SK-N-MC (cell line): ENCODE results near the gene RPL3.

ENCODE experiments used
- EZH2 ChIP-seq: fragments of 200-600 bp; sonication (generic); IDR thresholded peaks from one replicate; pipeline ENCODE4 v1.6.1; 2017; ENCODE audit warnings: antibody characterized with exemption
- POLR2AphosphoS5 ChIP-seq: IDR thresholded peaks from 2 replicates; pipeline ENCODE4 v1.6.1; 2012; ENCODE audit warnings: mild to moderate bottlenecking, low read depth, low read length, borderline replicate concordance

DNA sequence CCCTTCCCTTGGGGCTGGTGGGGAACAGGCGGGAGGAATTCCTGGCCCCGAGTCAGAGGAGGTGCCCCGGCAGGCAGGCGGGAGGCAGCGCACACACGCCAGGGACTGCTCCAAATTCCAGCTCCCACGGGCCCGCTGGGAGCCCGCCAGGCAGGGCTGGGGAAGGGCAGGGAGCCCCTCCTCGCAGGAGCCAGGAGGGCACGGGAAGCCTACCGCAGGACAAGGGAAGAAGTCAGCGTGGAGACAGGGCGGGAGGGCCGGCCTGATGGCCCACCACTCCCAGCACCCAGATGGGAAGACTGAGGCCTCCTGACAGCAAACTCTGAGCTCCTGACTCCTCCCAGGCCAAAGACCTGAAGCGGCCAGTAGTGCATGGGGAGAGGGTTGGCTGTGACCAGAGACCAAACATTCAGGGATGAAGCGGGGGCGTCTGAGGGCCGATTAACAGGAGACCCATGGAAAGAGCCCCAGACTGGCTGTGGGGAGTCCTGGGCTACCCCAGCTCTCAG lies 22.4 kb downstream of the RPL3 start:
- TF ChIP-seq EZH2 (no peak), POLR2AphosphoS5 (no peak)
